Esophagus (tissue), 2 donors: Measurements from ENCODE around the gene EXOC2. TPM values are rescaled to one million over a fixed set of nuclear protein-coding genes. Genes with fewer than 3 reads are reported as not detected.

Experiments used
- H3K27ac ChIP-seq, 2 donors: one replicate each; pipeline ENCODE4 v1.5.1; 2013; ENCODE audit warnings: low read depth in 2 of 2, mild to moderate bottlenecking in 2 of 2, inconsistent platforms in 1 of 2, low read length in 1 of 2, moderate library complexity in 1 of 2
- H3K27me3 ChIP-seq, 2 donors: one replicate each; pipeline ENCODE4 v1.6.1; 2013; ENCODE audit warnings: low read length in 2 of 2, control low read depth in 1 of 2, mild to moderate bottlenecking in 1 of 2; ENCODE audit not compliant: insufficient read depth in 2 of 2, control insufficient read depth in 1 of 2
- H3K36me3 ChIP-seq, 2 donors: one replicate each; pipeline ENCODE4 v1.6.1; 2013; ENCODE audit warnings: low read length in 1 of 2; ENCODE audit not compliant: control insufficient read depth in 2 of 2, insufficient read depth in 2 of 2
- H3K4me1 ChIP-seq, 2 donors: one replicate each; pipeline ENCODE4 v1.6.1; 2013; ENCODE audit warnings: low read length in 1 of 2; ENCODE audit not compliant: control insufficient read depth in 2 of 2, insufficient read depth in 2 of 2
- H3K4me3 ChIP-seq, 2 donors: one replicate each; pipeline ENCODE4 v1.5.1; 2013; ENCODE audit warnings: low read length in 2 of 2, mild to moderate bottlenecking in 2 of 2, low read depth in 1 of 2, moderate library complexity in 1 of 2
- H3K9me3 ChIP-seq, 2 donors: one replicate each; pipeline ENCODE4 v1.6.1; 2013; ENCODE audit warnings: mild to moderate bottlenecking in 2 of 2, low read depth in 1 of 2, low read length in 1 of 2, moderate library complexity in 1 of 2; ENCODE audit not compliant: control insufficient read depth in 2 of 2, insufficient read depth in 1 of 2
- WGBS, 2 donors: extraction: QIAGEN DNeasy Blood & Tissue Kit; methylation state at CpG; one replicate each; pipeline ENCODE4 v1.1.7; 2013; 5-methylcytosine and 5-hydroxymethylcytosine counted together
- polyA plus RNA-seq, 2 donors: library from polyadenylated mRNA; stranded (reverse); fragments of 200-250 nt; gene quantifications; one replicate each; pipeline ENCODE4 v1.2.3, GENCODE V29; 2013
- donor health status: healthy with polysubstance abuse.
- donor health status: Bipolar disorder and iron deficiency.

EXOC2 gene
- polyA plus RNA-seq, 2 donors = 5.0 to 9.5 TPM

DNA sequence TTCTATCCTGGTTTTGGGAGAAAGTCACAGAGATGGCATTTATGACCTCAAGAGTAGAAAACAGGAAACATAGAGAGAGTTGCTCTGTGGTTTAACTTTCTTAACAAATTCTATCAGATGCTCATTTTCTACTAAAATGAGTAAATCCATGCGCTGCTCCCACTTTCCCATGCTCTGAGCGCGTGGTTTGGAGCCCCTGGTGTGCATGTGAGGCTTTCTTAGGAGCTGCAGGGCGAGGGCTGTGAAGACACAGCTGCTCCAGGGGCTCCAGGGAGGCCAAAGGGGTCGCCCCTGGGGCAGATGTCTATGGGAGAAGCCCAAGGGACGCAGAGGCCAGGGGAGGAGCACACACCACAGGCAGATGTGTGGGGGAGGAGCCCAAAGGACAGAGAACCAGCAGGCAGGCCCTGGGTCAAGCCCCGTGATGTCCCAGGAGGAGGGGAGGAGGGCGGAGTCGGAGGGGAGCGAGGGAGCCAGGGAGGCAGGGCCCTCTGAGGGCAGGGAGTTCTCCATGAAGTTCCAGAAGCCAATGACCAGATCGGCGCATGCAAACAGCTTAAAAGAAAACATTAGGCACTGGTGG lies 178.5 kb downstream of the EXOC2 start:
- peaks cover 3 to 5% of the 10 kb centered on the region in 2 donors for H3K36me3 ChIP-seq
- no peak overlapping the region for H3K27ac ChIP-seq
- 89 to 96% methylated on average over 12 of the region's 12 CpGs for WGBS, 2 donors
- H3K4me3 ChIP-seq = no peak overlapping the region
- no peaks in the 10 kb centered on the region for H3K27me3 ChIP-seq
- H3K4me1 ChIP-seq = peaks cover 0 to 2% of the 10 kb centered on the region in 2 donors
- peaks cover 0 to 2% of the 10 kb centered on the region in 2 donors for H3K9me3 ChIP-seq

DNA sequence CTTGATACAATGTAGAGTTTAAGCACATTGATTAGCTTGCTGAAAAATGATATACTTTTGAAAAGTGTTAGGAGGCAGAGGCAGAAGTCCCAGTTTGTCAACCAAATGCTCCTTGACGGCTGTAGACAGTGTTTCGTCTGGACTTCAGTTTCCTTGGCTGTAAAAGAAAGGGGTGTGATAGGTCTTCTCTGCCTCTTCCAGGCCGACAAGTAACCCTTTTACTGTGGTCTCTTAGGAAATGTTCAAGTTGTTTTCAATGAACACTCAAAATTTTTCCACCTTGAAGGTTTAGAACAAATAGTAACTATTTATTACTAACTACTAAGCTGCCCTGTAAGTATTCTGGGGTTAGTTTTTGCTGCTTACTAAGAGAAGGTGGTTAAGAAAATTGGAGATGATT lies 179.0 kb downstream of the EXOC2 start:
- Histone ChIP-seq H3K9me3 (peaks cover 0 to 2% of the 10 kb centered on the region in 2 donors), H3K36me3 (peaks cover 3 to 5% of the 10 kb centered on the region in 2 donors), H3K27ac (no peak overlapping the region), H3K4me1 (peaks cover 0 to 2% of the 10 kb centered on the region in 2 donors), H3K27me3 (no peaks in the 10 kb centered on the region), H3K4me3 (no peak overlapping the region)
- 94% methylated on average over 3 of the region's 3 CpGs for WGBS, 2 donors

DNA sequence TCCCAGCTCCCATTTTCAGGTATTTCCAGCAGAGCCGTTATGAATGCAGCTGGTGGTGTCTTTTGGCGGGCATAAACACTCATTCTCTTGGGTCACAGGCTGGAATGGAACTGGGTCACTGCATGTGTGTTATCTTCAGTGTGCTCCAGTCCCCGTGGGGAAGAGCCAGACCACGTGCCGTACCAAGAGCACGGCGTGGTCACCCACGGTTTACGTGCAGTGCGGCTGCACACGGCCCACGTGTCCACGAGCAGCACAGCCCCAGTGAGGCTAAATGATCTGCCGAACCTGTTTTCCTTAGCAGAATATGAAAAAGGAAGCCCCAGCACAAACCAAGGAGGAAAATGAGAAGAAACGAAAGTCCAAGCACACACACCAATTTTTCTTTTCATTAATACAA lies 179.9 kb downstream of the EXOC2 start:
- Histone ChIP-seq H3K4me3 (no peak overlapping the region), H3K36me3 (peaks cover 3 to 5% of the 10 kb centered on the region in 2 donors), H3K4me1 (peaks cover 0 to 2% of the 10 kb centered on the region in 2 donors), H3K27ac (no peak overlapping the region), H3K9me3 (peaks cover 0 to 2% of the 10 kb centered on the region in 2 donors), H3K27me3 (no peaks in the 10 kb centered on the region)
- WGBS, 2 donors = 94 to 97% methylated on average over 15 of the region's 15 CpGs

DNA sequence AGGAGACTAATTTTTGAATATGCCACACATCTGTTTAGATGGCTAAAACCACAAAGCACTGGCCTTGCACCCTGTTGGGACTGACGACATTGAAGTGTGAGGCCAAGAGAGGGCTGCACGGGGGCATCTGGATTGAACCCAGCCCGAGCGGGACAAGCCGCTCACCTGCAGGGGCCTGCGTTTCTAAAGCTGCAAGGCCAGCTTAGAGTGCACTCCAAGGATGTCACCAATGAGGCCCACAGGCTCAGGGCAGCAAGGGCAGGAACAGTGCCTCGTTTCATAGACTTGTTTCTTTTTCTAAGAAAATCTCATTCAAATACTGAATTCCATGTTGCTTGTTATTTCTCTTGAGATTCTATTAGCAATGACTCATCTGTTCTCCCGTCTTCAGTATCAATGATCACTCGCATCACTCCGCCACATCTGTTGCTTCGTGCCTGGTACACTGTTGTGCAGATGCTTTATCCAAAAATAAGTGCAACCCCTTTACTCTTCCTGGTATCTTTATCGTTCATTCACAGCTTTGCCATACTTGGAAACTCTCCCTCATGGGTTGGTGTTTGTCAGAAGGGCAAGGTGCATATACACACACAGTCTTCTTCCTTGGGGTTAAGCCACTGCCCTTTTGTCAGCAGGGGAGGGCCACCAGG lies 181.3 kb downstream of the EXOC2 start:
- peaks cover 0 to 2% of the 10 kb centered on the region in 2 donors for H3K9me3 ChIP-seq
- WGBS, 2 donors = 90 to 91% methylated on average over 12 of the region's 12 CpGs
- H3K27me3 ChIP-seq = no peaks in the 10 kb centered on the region
- H3K4me1 ChIP-seq = peaks cover 0 to 2% of the 10 kb centered on the region in 2 donors
- no peak overlapping the region for H3K4me3 ChIP-seq
- peaks cover 0 to 5% of the 10 kb centered on the region in 2 donors for H3K36me3 ChIP-seq
- no peak overlapping the region for H3K27ac ChIP-seq

DNA sequence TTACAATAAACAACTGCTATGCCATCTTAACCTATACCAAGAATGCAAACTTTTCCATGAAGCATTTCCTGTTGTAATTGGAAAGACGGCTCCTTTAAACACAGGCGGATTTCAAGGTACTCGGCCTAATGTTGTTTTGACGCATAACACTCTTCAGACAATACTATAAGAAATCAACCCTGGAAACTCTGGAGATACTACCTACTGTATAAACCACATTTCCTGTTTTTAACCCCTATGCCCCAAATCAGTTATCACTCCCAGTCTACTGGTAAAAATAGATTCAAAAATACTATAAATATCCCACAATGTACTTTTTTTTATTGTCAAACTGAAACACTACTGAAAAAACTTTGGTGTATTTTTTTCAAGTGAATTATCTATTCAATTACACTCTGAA lies 183.3 kb downstream of the EXOC2 start:
- peaks cover 0 to 2% of the 10 kb centered on the region in 2 donors for H3K4me1 ChIP-seq
- peaks cover 0 to 2% of the 10 kb centered on the region in 2 donors for H3K9me3 ChIP-seq
- no peak overlapping the region for H3K27ac ChIP-seq
- H3K36me3 ChIP-seq = peaks cover 0 to 5% of the 10 kb centered on the region in 2 donors
- 75 to 80% methylated on average over 4 of the region's 4 CpGs for WGBS, 2 donors
- no peak overlapping the region for H3K4me3 ChIP-seq
- no peaks in the 10 kb centered on the region for H3K27me3 ChIP-seq

DNA sequence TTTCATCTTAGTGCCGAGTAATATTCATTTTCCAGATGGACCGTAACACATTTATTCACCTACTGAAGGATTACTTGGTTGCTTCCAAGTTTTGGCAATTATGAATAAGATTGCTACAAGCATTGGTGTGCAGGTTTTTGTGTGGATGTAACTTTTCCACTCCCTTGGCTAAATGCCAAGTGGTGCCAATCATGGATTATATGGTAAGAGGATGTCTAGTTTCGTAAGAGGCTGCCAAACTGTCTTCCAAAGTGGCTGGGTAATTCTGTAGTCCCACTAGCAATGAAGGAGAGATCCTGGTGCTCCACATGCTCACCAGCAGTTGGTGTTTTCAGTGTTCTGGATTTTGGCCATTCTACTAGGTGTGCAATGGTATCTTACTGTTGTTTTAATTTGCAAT lies 184.3 kb downstream of the EXOC2 start:
- 79 to 82% methylated on average over 3 of the region's 3 CpGs for WGBS, 2 donors
- H3K36me3 ChIP-seq = peaks cover 0 to 8% of the 10 kb centered on the region in 2 donors

DNA sequence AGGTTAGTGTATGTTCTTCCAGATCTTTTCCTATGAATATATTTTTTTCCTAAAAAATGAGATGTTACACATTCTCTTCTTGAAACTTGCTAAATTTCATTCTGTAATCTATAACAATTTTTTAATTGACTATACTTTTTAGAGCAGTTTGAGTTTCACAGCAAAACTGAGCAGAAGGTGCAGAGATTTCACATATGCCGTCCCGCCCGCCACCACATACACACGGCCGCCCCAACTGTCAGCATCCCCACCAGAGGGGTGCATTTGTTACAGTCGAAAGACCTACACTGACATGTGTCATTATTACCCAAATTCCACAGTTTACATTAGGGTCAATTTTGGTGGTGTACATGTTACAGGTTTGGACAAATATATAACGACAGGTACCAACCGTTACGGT lies 184.9 kb downstream of the EXOC2 start:
- Histone ChIP-seq H3K27ac (no peak overlapping the region), H3K36me3 (peaks cover 0 to 6% of the 10 kb centered on the region in 2 donors), H3K4me1 (no peaks in the 10 kb centered on the region), H3K9me3 (no peaks in the 10 kb centered on the region), H3K4me3 (no peak overlapping the region), H3K27me3 (no peaks in the 10 kb centered on the region)
- 84 to 94% methylated on average over 9 of the region's 9 CpGs for WGBS, 2 donors

More for the DNA sequence above, 184.3 kb downstream of the EXOC2 start:
- Histone ChIP-seq H3K27ac (no peak overlapping the region), H3K27me3 (no peaks in the 10 kb centered on the region), H3K4me3 (no peak overlapping the region), H3K9me3 (no peaks in the 10 kb centered on the region), H3K4me1 (no peaks in the 10 kb centered on the region)

DNA sequence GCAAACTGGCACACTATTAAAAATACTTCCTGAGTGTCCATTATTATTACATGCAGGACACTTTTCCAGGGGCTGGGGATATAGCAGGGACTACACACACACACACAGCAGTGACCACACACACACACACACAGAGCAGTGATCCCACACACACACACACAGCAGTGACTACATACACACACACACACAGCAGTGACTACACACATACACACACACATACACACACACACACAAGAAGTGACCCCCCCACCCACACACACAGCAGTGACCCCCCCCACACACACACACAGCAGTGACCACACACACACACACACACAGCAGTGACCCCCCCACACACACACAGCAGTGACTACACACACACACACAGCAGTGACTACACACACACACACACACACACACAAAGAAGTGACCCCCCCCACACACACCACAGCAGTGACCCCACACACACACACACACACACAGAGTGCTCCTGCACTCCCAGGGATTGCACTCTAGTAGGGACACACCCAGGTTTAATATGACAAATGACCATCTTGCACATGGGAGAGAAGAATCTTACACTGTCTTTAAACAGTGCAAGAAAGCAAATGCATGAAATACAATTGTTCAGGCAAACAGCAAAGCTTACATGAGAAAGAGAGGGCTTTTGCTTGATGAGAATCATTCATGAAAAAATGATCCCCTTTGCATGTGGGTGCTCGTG lies 185.9 kb downstream of the EXOC2 start:
- Histone ChIP-seq H3K4me3 (no peak overlapping the region), H3K4me1 (no peaks in the 10 kb centered on the region), H3K36me3 (peaks cover 0 to 5% of the 10 kb centered on the region in 2 donors), H3K27me3 (no peaks in the 10 kb centered on the region), H3K27ac (no peak overlapping the region), H3K9me3 (no peaks in the 10 kb centered on the region)
- 44 to 60% methylated on average over 1 of the region's 1 CpG for WGBS, 2 donors

DNA sequence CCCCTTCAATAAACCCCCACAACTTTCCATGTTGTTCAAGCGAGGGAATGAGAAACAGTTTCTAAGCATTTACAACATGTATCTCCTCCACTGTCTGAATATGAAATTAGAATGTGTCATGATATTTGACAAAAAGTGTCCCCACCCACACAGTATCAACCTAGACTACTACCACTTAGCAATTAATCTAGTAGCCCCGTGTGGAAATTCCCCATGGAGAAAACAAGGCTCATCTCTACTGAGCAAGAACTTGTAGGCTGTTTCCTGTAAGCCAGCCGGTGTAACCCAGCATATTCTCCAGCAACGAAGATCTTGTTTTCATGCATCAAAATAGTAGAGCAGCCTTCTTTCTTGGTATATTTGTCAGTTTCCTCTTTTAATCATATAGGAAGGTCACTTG lies 186.4 kb downstream of the EXOC2 start:
- Histone ChIP-seq H3K4me1 (no peaks in the 10 kb centered on the region), H3K36me3 (peaks cover 0 to 5% of the 10 kb centered on the region in 2 donors), H3K4me3 (no peak overlapping the region), H3K27me3 (no peaks in the 10 kb centered on the region), H3K9me3 (no peaks in the 10 kb centered on the region), H3K27ac (no peak overlapping the region)
- 70 to 73% methylated on average over 4 of the region's 4 CpGs for WGBS, 2 donors
